Measurements from ENCODE around the gene KLK1. TPM values are rescaled to one million over a fixed set of nuclear protein-coding genes. Genes with fewer than 3 reads are reported as not detected.

KLK1 gene
- total and polyA plus RNA-seq, 2 of the 13 experiments (the other 11 are each of a cell fraction or from before 2014, with no cell fraction given), result not detected

- TF ChIP-seq ZFP36L1 (CRISPR knock-in tag; IDR thresholded peaks at IDR 0.05) (no peak), RFX3 (CRISPR knock-in tag; IDR thresholded peaks at IDR 0.05) (no peak), ZFY (CRISPR knock-in tag; IDR thresholded peaks at IDR 0.05) (peak; percentile 54), ZNF546 (CRISPR knock-in tag; conservative IDR thresholded peaks at IDR 0.05) (no peak), FLYWCH1 (CRISPR knock-in tag; IDR thresholded peaks at IDR 0.05) (no peak), ZNF543 (CRISPR knock-in tag; IDR thresholded peaks at IDR 0.05) (no peak), USF2 (IDR thresholded peaks at IDR 0.05; ENCODE audit: low read depth, low read length) (no peak), USF2 (CRISPR knock-in tag; IDR thresholded peaks at IDR 0.05; ENCODE audit: borderline replicate concordance) (no peak), BCL6 (CRISPR knock-in tag; IDR thresholded peaks at IDR 0.05) (no peak), ZNF558 (CRISPR knock-in tag; IDR thresholded peaks at IDR 0.05; ENCODE audit: borderline replicate concordance) (no peak), ZNF879 (CRISPR knock-in tag; IDR thresholded peaks at IDR 0.05) (no peak), ZNF512B (CRISPR knock-in tag; IDR thresholded peaks at IDR 0.05; ENCODE audit: borderline replicate concordance) (peak; percentile 64; the same call in 1 of the 2 replicates), TRIM24 (CRISPR knock-in tag; IDR thresholded peaks at IDR 0.05) (no peak), ESRRA (CRISPR knock-in tag; IDR thresholded peaks at IDR 0.05; ENCODE audit: low read depth) (peak; percentile 29; the same call in 1 of the 2 replicates), ADNP (CRISPR knock-in tag; IDR thresholded peaks at IDR 0.05) (no peak), ZNF264 (CRISPR knock-in tag; IDR thresholded peaks at IDR 0.05) (no peak), ZNF704 (CRISPR knock-in tag; IDR thresholded peaks at IDR 0.05; ENCODE audit: borderline replicate concordance) (no peak), ELF4 (CRISPR knock-in tag; IDR thresholded peaks at IDR 0.05; ENCODE audit: borderline replicate concordance) (no peak), ZNF775 (CRISPR knock-in tag; IDR thresholded peaks at IDR 0.05; ENCODE audit: borderline replicate concordance) (no peak), NAIF1 (CRISPR knock-in tag; IDR thresholded peaks at IDR 0.05; ENCODE audit: borderline replicate concordance) (no peak), FOXC1 (CRISPR knock-in tag; IDR thresholded peaks at IDR 0.05; ENCODE audit: borderline replicate concordance) (peak; percentile 40; the same call in 1 of the 2 replicates), SP140L (CRISPR knock-in tag; IDR thresholded peaks at IDR 0.05; ENCODE audit: borderline replicate concordance) (no peak), NR2F6 (IDR thresholded peaks at IDR 0.05) (no peak), NR2F6 (CRISPR knock-in tag; IDR thresholded peaks at IDR 0.05) (no peak), FOXJ3 (CRISPR knock-in tag; IDR thresholded peaks at IDR 0.05; ENCODE audit: borderline replicate concordance) (no peak), SNRNP70 (IDR thresholded peaks at IDR 0.05; ENCODE audit: low read depth, low read length) (no peak)
Observed at GRCh38 chr19:50835785-50836542, 12.4 kb upstream of the KLK1 start (continued).

Data from HepG2 (cell line).